ENCODE results near the gene CCDC43.
"Not testable (repeated sequence)": the region's sequence is repeated elsewhere in the genome, so short reads cannot be mapped to it uniquely, and the experiment has no call there.

DNA sequence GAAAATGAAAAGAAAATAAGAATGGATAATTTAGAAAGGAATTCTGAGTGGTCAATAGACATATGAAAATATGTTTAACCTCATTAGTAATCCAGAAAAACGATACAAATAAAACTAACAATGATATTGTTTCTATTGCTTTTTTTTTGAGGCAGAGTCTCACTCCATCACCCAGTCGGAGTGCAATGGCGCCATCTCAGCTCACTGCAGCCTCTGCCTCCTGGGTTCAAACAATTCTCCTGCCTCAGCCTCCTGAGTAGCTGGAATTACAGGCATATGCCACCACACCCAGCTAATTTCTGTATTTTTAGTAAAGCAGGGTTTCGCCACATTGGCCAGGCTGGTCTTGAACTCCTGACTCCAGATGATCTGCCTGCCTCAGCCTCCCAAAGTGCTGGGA is 55.2 kb downstream of the CCDC43 start:
- TF ChIP-seq CTCF, EP300 (IDR thresholded peaks at IDR 0.05): not testable (repeated sequence)
